GM19035 (cell line): ENCODE measurements around the gene GSN.

Source experiments
- ATAC-seq: cut with Tn5 transposase; IDR thresholded peaks from one replicate; pipeline ENCODE4 v1.9.1; 2021; ENCODE audit not compliant: unreplicated experiment

GSN gene

DNA sequence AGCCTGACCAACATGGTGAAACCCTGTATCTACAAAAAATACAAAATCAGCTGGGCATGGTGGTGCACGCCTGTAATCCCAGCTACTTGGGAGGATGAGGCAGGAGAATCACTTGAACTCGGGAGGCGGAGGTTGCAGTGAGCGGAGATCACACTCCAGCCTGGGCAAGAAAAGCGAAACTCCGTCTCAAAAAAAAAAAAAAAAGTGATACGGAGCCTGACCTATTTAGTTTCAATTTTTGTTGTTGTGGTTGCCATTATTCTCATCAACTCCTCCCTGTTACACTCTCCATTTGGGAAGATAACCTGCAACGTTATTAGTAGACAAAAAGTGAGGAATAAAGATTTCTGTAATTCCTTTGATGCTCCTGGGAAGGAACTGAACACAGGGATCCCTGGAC, 100.8 kb downstream of the GSN start:
- no peak for ATAC-seq

DNA sequence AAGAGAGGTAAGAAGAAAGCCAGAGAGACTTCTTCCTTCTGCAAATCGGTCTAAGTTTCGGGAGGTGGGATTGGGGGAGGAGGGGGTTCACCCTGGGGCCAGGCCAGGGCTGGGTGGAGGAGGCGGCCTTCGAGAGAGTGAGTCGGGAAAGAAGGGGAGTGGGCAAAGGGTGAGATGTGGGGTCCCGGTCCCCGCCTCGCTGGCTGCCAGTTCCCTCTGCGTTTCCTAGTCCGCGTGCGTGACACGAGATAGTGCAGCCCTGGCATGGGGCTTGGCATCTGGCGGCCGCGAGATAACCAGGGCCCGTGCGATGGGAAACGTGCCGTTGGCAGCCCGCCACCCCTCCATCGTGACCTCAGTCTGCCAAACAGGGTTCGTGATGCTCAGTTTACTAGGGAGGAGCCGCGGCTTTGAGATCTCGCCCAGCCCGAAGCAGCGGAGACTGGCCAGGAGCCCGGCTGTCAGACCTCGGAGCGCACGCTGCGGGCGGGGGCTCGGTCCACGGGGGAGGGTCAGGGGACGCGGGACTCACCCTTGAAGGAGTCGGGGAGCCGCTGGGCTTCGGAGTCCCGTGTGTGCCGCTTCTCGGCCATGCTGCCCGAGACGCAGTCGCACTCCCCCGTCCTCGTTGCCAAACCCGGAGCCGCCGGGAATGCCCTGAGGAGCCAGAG, 101.8 kb downstream of the GSN start, which contains the start of gene STOM:
STOM (minus strand) TSS at position 656 of the 671 bp plus-strand sequence; CDS start at position 593, 63 bp downstream.
- peak; percentile 67 for ATAC-seq

- no peak for ATAC-seq
Observed at GRCh38 chr9:121371495-121372061, 103.6 kb downstream of the GSN start.

DNA sequence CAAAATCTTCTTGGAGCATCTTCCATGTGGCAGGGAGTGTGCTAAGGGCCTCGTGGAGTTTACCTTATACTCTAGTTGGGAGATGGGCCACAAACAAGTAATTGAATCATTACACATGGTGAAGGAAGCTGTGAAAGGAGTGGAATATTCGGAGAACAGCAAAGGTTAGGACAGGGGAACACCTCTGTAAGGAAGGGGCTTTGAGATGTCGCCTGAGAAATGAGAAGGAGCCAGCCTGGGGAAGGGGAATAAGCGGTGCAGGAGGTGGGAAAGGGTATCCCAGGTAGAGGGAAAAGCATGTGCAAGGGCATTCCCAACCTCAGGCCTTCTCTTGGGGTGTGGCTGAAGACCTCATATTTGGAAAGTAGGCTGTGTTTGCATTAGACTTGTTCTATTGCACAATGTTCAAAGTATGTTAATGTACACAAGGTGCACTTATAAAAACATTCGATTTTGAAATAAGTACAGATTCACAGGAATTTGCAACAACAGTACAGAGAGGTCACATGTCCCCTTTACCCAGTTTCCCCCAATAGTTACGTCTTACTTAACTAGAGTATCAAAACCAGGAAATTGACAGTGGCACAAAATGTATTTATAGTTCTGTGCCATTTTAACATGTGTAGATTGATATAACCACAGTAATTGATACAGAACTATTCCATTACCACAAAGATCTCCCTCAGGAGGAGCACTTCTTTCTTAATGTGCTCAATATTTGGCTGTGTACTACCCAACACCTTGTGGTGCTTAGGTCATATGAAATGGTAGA, 104.5 kb downstream of the GSN start:
- no peak for ATAC-seq

DNA sequence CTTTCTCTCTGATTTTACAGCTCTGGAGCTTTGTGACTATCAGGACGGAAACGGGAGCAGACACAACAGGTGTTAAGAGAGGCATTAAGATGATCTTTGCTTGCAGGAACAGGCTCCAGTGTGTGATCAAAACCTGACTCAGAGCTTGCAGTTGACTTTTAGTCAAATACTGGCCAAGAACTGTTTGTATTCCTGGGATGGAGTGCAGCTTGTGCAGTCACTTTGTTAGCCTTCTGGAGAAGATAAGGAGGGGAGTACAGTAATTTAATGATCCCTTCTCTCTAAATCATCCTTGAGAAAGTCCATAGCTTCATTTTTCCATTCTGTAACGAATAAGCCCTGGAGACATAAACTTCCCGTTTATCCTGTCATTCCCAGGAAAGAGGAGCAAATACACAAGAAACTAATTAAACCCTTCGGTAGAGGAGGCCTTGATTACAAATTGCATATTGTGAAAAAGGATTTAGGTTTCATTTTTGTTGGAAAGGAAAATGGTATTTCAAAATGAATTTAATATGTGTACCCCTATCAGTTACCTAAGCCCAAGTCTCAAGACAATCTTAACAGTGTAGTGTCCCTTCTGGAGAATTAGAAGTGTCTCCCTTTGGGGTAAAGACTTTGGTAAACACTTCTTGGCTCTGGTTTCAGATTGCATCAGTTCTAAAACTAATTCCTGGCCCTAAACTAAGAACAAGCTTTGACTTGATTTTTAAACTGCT, 105.2 kb downstream of the GSN start:
- ATAC-seq: no peak

DNA sequence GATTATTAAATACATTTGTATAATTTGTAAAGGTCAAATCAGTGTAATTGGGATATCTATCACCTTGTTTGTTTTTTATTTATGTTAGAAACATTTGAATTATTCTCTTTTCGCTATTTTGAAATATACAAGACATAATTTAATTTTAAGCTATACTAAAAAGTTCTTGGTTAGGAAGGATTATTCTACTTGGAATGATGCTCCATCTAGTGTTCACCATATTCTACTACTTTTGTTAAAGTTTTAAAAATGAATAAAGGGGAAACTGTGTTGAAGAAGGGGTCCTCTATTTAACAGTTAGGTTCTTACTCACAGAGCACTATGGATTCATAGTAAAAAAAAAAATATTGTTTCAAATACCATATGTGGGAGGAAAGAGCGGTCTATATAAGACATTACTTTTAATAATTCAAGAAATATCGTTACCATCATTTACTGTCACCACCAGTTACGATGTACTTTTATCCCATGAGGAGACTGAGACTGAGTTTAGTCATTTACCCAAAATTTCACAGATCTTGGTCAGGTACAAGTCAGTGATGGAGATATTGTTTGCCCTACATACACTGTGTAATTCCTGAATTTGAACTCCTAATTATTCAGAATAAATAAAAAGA, 108.4 kb downstream of the GSN start:
- no peak for ATAC-seq

DNA sequence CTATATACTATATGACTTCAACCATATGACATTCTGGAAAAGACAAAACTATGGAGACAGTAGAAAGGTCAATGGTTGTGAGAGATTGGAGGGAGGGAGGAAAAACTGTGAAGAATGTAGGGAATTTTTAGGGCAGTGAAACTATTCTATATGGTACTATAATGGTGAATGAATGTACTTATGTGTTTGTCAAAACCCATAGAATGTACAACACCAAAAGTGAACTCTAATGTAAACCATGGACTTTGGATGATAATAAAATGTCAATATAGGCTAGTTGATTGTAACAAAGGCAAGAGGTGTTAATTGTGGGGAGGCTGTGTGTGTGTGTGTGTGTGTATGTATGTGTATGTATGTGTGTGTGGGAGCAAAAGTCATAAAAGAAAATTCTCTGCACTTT, 112.9 kb downstream of the GSN start:
- ATAC-seq: no peak
